ENCODE results near the gene SRMS.

GRCh38 chr20:63572071-63572787 is 24.7 kb upstream of the SRMS start:
- TF ChIP-seq CTCF (optimal IDR thresholded peaks at IDR 0.05 in 1 of 3, IDR thresholded peaks at IDR 0.05 in 1 of 3, conservative IDR thresholded peaks at IDR 0.05 in 1 of 3; ENCODE audit: extremely low read depth in 1 of 3, insufficient read depth in 2 of 3, low read length in 3 of 3), result no peak
- no peak for TF ChIP-seq EZH2 (IDR thresholded peaks at IDR 0.05; ENCODE audit: low read length)
